H1 (cell line): ENCODE results near the gene SRRM3. TPM values are rescaled to one million over a fixed set of nuclear protein-coding genes. Genes with fewer than 3 reads are reported as not detected.
A peak's percentile ranks its signal among the peaks of the same experiment; 100 is the strongest.

Experiments
- CTCF ChIA-PET: fragments of 300-600 bp; sonication (Branson Sonifier 250); formaldehyde crosslinking; loops from one replicate; lab custom pipeline; 2021; ENCODE audit not compliant: partially characterized antibody; lab: Charles Lee
- POLR2A ChIA-PET: fragments of 300-600 bp; sonication (Branson Sonifier 250); formaldehyde crosslinking; loops from one replicate; lab custom pipeline; 2021; ENCODE audit warnings: inconsistent platforms; ENCODE audit not compliant: partially characterized antibody; lab: Charles Lee
- DNase-seq, 2 experiments: peaks; one replicate each; pipeline versions ENCODE4 v3.0.0 to v3.0.0-alpha.2; 2010 to 2022; ENCODE audit warnings: low spot score in 2 of 2, low read depth in 1 of 2, mixed read lengths in 1 of 2
- FAIRE-seq: peaks from 2 replicates; lab custom pipeline; 2011; peaks lifted over from hg19 to GRCh38; lab: Jason Lieb, UNC
- H2AFZ ChIP-seq: 2 replicates; pipeline ENCODE4 v1.8.1; 2012; ENCODE audit warnings: low read length, inconsistent platforms
- H2AK5ac ChIP-seq: 2 replicates; pipeline ENCODE4 v1.6.1; 2013; ENCODE audit warnings: low read depth, low read length
- H2BK120ac ChIP-seq: replicated peaks from 2 replicates; pipeline ENCODE3; 2013; ENCODE audit warnings: low read depth, low read length, inconsistent platforms
- H2BK12ac ChIP-seq: 2 replicates; pipeline ENCODE4 v1.6.1; 2013; ENCODE audit warnings: low read depth, low read length
- H2BK15ac ChIP-seq: 2 replicates; pipeline ENCODE4 v1.6.1; 2013; ENCODE audit warnings: low read length
- H2BK20ac ChIP-seq: 2 replicates; pipeline ENCODE4 v1.6.1; 2013; ENCODE audit warnings: low read length
- H2BK5ac ChIP-seq: 2 replicates; pipeline ENCODE4 v1.6.1; 2013; ENCODE audit warnings: low read depth, low read length
- H3K14ac ChIP-seq: 2 replicates; pipeline ENCODE4 v1.6.1; 2013; ENCODE audit warnings: inconsistent platforms; ENCODE audit not compliant: insufficient read length
- H3K18ac ChIP-seq: 2 replicates; pipeline ENCODE4 v1.6.1; 2013; ENCODE audit warnings: low read length; ENCODE audit errors: extremely low read depth
- H3K23ac ChIP-seq: 2 replicates; pipeline ENCODE4 v1.6.1; 2013; ENCODE audit warnings: inconsistent platforms; ENCODE audit not compliant: insufficient read length
- H3K23me2 ChIP-seq: 2 replicates; pipeline ENCODE4 v1.6.1; 2013; ENCODE audit warnings: low read depth, low read length
- H3K27ac ChIP-seq: 2 replicates; pipeline ENCODE4 v1.6.1; 2011; ENCODE audit warnings: low read depth, low read length, inconsistent platforms
- H3K27me3 ChIP-seq, 4 experiments: replicated peaks in 1 of 4; 1 replicate in 1 of 4; 2 replicates in 3 of 4; pipeline versions ENCODE4 v1.6.1 to v1.8.1; 2011 to 2013; ENCODE audit warnings: low read length in 3 of 4, mild to moderate bottlenecking in 3 of 4, inconsistent platforms in 2 of 4, mixed read lengths in 2 of 4, moderate library complexity in 1 of 4; ENCODE audit not compliant: control insufficient read depth in 3 of 4, insufficient read depth in 3 of 4; ENCODE audit errors: extremely low read depth in 1 of 4
- H3K36me3 ChIP-seq, 4 experiments: 2 replicates each; pipeline versions ENCODE4 v1.6.1 to v1.8.1; 2011 to 2013; ENCODE audit warnings: mild to moderate bottlenecking in 4 of 4, low read length in 3 of 4, moderate library complexity in 2 of 4, control low read depth in 1 of 4, inconsistent platforms in 1 of 4; ENCODE audit not compliant: insufficient read depth in 4 of 4, control insufficient read depth in 2 of 4
- H3K4ac ChIP-seq: replicated peaks from 2 replicates; pipeline ENCODE3; 2013; ENCODE audit warnings: low read length, low read depth, mixed read lengths, inconsistent platforms; ENCODE audit not compliant: insufficient read length
- H3K4me1 ChIP-seq, 4 experiments: replicated peaks in 1 of 4; 1 replicate in 1 of 4; 2 replicates in 3 of 4; pipeline versions ENCODE4 v1.6.1 to v1.8.1; 2011 to 2013; ENCODE audit warnings: low read length in 3 of 4, inconsistent platforms in 2 of 4, mixed read lengths in 1 of 4; ENCODE audit not compliant: insufficient read depth in 4 of 4, control insufficient read depth in 3 of 4
- H3K4me2 ChIP-seq, 2 experiments: 2 replicates each; pipeline versions ENCODE4 v1.6.1 to v1.8.1; 2011 to 2013; ENCODE audit warnings: low read depth in 2 of 2, low read length in 2 of 2, control low read depth in 1 of 2, inconsistent platforms in 1 of 2, mild to moderate bottlenecking in 1 of 2; ENCODE audit not compliant: insufficient read depth in 1 of 2
- H3K4me3 ChIP-seq, 4 experiments: fragments of 200-600, 300-600 bp in 1 of 4; sonication (generic), shearing (Covaris generic), sonication (Bioruptor Twin) in 1 of 4; 2 replicates each; pipeline versions ENCODE4 v1.5.1 to v1.8.1; 2011 to 2016; ENCODE audit warnings: low read length in 4 of 4, low read depth in 3 of 4, control low read depth in 2 of 4, inconsistent platforms in 2 of 4, mild to moderate bottlenecking in 2 of 4, mixed read lengths in 1 of 4, moderate library complexity in 1 of 4; ENCODE audit not compliant: insufficient read depth in 2 of 4; ENCODE audit errors: extremely low read depth in 1 of 4
- H3K56ac ChIP-seq: replicated peaks from 2 replicates; pipeline ENCODE3; 2013; ENCODE audit warnings: low read depth, mild to moderate bottlenecking, mixed read lengths, low read length, inconsistent platforms; ENCODE audit not compliant: insufficient read length
- H3K79me1 ChIP-seq: 2 replicates; pipeline ENCODE4 v1.6.1; 2013; ENCODE audit warnings: low read depth, low read length, control low read depth
- H3K79me2 ChIP-seq, 2 experiments: 2 replicates each; pipeline versions ENCODE4 v1.6.1 to v1.8.1; 2012 to 2013; ENCODE audit warnings: low read length in 2 of 2, mild to moderate bottlenecking in 2 of 2, inconsistent platforms in 1 of 2; ENCODE audit not compliant: insufficient read depth in 2 of 2, control insufficient read depth in 1 of 2
- H3K9ac ChIP-seq, 4 experiments: replicated peaks in 1 of 4; 1 replicate in 1 of 4; 2 replicates in 3 of 4; pipeline versions ENCODE4 v1.6.1 to v1.8.1; 2011 to 2013; ENCODE audit warnings: low read depth in 3 of 4, low read length in 3 of 4, control low read depth in 2 of 4, mild to moderate bottlenecking in 2 of 4, moderate library complexity in 2 of 4, inconsistent platforms in 1 of 4; ENCODE audit errors: extremely low read depth in 1 of 4
- H3K9me3 ChIP-seq, 2 experiments: 2 replicates each; pipeline versions ENCODE4 v1.6.1 to v1.8.1; 2012 to 2013; ENCODE audit warnings: mild to moderate bottlenecking in 2 of 2, moderate library complexity in 2 of 2, control low read depth in 1 of 2, inconsistent platforms in 1 of 2, low read depth in 1 of 2, low read length in 1 of 2, mixed read lengths in 1 of 2; ENCODE audit not compliant: insufficient read depth in 2 of 2
- H4K20me1 ChIP-seq, 2 experiments: replicated peaks in 1 of 2; 2 replicates each; pipeline versions ENCODE3 to v1.8.1; 2011 to 2013; ENCODE audit warnings: inconsistent platforms in 2 of 2, low read length in 2 of 2, mild to moderate bottlenecking in 1 of 2; ENCODE audit not compliant: insufficient read depth in 2 of 2, control insufficient read depth in 1 of 2
- H4K5ac ChIP-seq: 2 replicates; pipeline ENCODE4 v1.6.1; 2013; ENCODE audit warnings: low read length, low read depth, mixed read lengths, inconsistent platforms; ENCODE audit not compliant: insufficient read length
- H4K8ac ChIP-seq: 2 replicates; pipeline ENCODE4 v1.8.0; 2013; ENCODE audit warnings: mild to moderate bottlenecking, moderate library complexity, low read length, inconsistent platforms; ENCODE audit not compliant: insufficient read depth; ENCODE audit errors: extremely low read depth
- H4K91ac ChIP-seq: replicated peaks from 2 replicates; pipeline ENCODE3; 2013; ENCODE audit warnings: low read length, mixed read lengths, inconsistent platforms; ENCODE audit not compliant: insufficient read length
- BACH1 ChIP-seq: IDR thresholded peaks from 2 replicates; pipeline ENCODE4 v1.6.1; 2012; ENCODE audit warnings: low read length, improper control_type of control experiment
- CREB1 ChIP-seq: IDR thresholded peaks from 2 replicates; pipeline ENCODE4 v1.6.1; 2012; ENCODE audit warnings: inconsistent platforms
- CTBP2 ChIP-seq: IDR thresholded peaks from 2 replicates; pipeline ENCODE4 v1.7.0; 2011; ENCODE audit warnings: borderline replicate concordance, mild to moderate bottlenecking, moderate library complexity, mixed read lengths, low read length; ENCODE audit not compliant: insufficient read depth, insufficient read length
- EP300 ChIP-seq, 2 experiments: IDR thresholded peaks; 1 replicate in 1 of 2; 2 replicates in 1 of 2; pipeline ENCODE4 v1.6.1; 2011 to 2012; ENCODE audit warnings: low read depth in 2 of 2, low read length in 2 of 2, mild to moderate bottlenecking in 2 of 2, borderline replicate concordance in 1 of 2, inconsistent platforms in 1 of 2, moderate library complexity in 1 of 2
- KDM1A ChIP-seq: fragments of 200-600, 300-600 bp; sonication (generic); IDR thresholded peaks from 2 replicates; pipeline ENCODE4 v1.7.1; 2016; ENCODE audit warnings: mild to moderate bottlenecking, low read length, borderline replicate concordance
- MAX ChIP-seq: IDR thresholded peaks from 2 replicates; pipeline ENCODE4 v1.6.1; 2012; ENCODE audit warnings: inconsistent platforms
- NRF1 ChIP-seq: IDR thresholded peaks from 2 replicates; pipeline ENCODE4 v1.6.1; 2011; ENCODE audit warnings: mild to moderate bottlenecking, low read depth, low read length, improper control_type of control experiment
- SIN3A ChIP-seq, 2 experiments: IDR thresholded peaks in 1 of 2; conservative IDR thresholded peaks in 1 of 2; 2 replicates each; pipeline ENCODE4 v1.6.1; 2011 to 2012; ENCODE audit warnings: low read length in 2 of 2, improper control_type of control experiment in 1 of 2, low read depth in 1 of 2, mild to moderate bottlenecking in 1 of 2
- SIX5 ChIP-seq: IDR thresholded peaks from 2 replicates; pipeline ENCODE4 v1.6.1; 2011; ENCODE audit warnings: mild to moderate bottlenecking, low read depth, low read length
- WGBS, 2 experiments: shearing (Covaris generic) in 1 of 2; methylation state at CpG; one replicate each; pipeline versions ENCODE4 v1.1.6 to v1.1.7; 2013 to 2015; ENCODE audit warnings: low lambda C conversion rate in 2 of 2, mixed read lengths in 2 of 2, inconsistent platforms in 1 of 2, low coverage in 1 of 2, missing lambda C conversion rate in 1 of 2; ENCODE audit not compliant: insufficient replicate concordance in 2 of 2, insufficient coverage in 1 of 2, insufficient read length in 1 of 2; ENCODE audit errors: extremely low coverage in 1 of 2, missing lambda C conversion rate in 1 of 2; 5-methylcytosine and 5-hydroxymethylcytosine counted together
- polyA plus RNA-seq, 7 experiments: library from polyadenylated mRNA; depleted of rRNA in 3 of 7; stranded (reverse) in 5 of 7; unstranded in 2 of 7; fragments of >200 nt in 5 of 7; fragments of 200-250 nt in 2 of 7; gene quantifications; 1 replicate in 5 of 7; 2 replicates in 1 of 7; 4 replicates in 1 of 7; pipeline versions ENCODE4 v1.2.1 to v1.2.3, GENCODE V29; 2011 to 2013; ENCODE audit warnings: missing spikeins in 2 of 7, mixed read lengths in 2 of 7
- total RNA-seq: library from RNA; stranded (reverse); fragmentation: NEBNext Ultra II Directional; extraction: Animal tissue kit (Norgen Biotek cat#: 25700); gene quantifications from 2 replicates; pipeline ENCODE4 v1.2.1, GENCODE V29; 2021

Gene SRRM3
- total and polyA plus RNA-seq, 2 of the 8 experiments (the other 6 are each of a cell fraction or from before 2014, with no cell fraction given): 10.4 to 17.4 TPM

DNA sequence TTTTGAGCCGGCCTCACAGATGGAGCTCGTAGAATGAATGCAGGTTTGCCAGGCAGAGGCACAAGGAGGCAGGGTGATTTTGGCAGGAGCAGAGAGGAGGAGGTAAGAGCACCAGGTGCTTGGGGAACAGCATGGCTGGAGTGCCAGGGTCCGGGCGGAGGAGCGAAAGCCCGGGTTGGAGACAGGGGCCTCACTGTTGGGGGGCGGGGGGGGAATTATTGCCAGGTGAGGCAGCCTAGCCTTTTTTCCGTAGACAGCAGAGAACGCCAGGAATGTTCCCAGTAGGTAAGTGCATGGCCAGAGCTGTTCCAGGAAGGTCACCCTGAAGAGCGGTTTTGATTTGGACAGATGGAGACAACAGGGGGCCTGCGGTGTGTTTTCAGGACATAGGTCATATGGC is 9.5 kb downstream of the SRRM3 start:
- FAIRE-seq: no peak
- Histone ChIP-seq H3K4me2 (no peak overlapping the region), H4K8ac (peak overlapping the region; percentile 51; the same call in 1 of the 2 replicates), H2BK15ac (no peak overlapping the region), H2AFZ (no peak overlapping the region), H3K4ac (no peak overlapping the region), H3K4me3 (no peak overlapping the region), H2AK5ac (no peak overlapping the region), H3K27ac (no peak overlapping the region), H3K36me3 (no peaks in the 10 kb centered on the region), H3K27me3 (no peaks in the 10 kb centered on the region), H3K79me2 (no peaks in the 10 kb centered on the region), H3K9ac (no peak overlapping the region), H3K56ac (no peak overlapping the region), H3K14ac (no peak overlapping the region), H4K5ac (no peak overlapping the region), H3K18ac (no peak overlapping the region), H3K9me3 (no peaks in the 10 kb centered on the region), H3K23ac (no peak overlapping the region), H2BK20ac (no peak overlapping the region), H4K20me1 (no peaks in the 10 kb centered on the region), H2BK12ac (no peak overlapping the region), H2BK120ac (no peak overlapping the region), H3K23me2 (no peaks in the 10 kb centered on the region), H3K4me1 (no peaks in the 10 kb centered on the region; a peak in 1 of 7 replicates), H3K79me1 (no peaks in the 10 kb centered on the region), H4K91ac (no peak overlapping the region), H2BK5ac (no peak overlapping the region)
- CTCF ChIA-PET: interaction anchor here (0.6 to 4.7 kb wide), 6 partner anchors 9 to 52 kb away, joined by 4 to 32 read pairs (median 5); partner anchors contain the start of gene SRRM3
- WGBS, 2 experiments: 76% methylated on average over 10 of the region's 11 CpGs; no CpG with 5 or more reads in 1 of the 2 experiments
- POLR2A ChIA-PET: no interaction called here
- TF ChIP-seq SIN3A (conservative IDR thresholded peaks at IDR 0.05 in 1 of 2, IDR thresholded peaks at IDR 0.05 in 1 of 2; ENCODE audit: low read depth in 1 of 2, low read length in 2 of 2) (no peak), BACH1 (no peak), SIX5 (no peak), CTBP2 (no peak), NRF1 (no peak), CREB1 (no peak), KDM1A (no peak), EP300 (IDR thresholded peaks at IDR 0.05; ENCODE audit: borderline replicate concordance in 1 of 2, low read depth in 2 of 2, low read length in 2 of 2) (no peak), MAX (no peak)
- DNase-seq: no peak
